GM21529 (cell line): ENCODE measurements around the gene WDR5.

ENCODE experiments used
- ATAC-seq: cut with Tn5 transposase; IDR thresholded peaks from one replicate; pipeline ENCODE4 v1.9.1; 2021; ENCODE audit not compliant: unreplicated experiment

The WDR5 gene

DNA sequence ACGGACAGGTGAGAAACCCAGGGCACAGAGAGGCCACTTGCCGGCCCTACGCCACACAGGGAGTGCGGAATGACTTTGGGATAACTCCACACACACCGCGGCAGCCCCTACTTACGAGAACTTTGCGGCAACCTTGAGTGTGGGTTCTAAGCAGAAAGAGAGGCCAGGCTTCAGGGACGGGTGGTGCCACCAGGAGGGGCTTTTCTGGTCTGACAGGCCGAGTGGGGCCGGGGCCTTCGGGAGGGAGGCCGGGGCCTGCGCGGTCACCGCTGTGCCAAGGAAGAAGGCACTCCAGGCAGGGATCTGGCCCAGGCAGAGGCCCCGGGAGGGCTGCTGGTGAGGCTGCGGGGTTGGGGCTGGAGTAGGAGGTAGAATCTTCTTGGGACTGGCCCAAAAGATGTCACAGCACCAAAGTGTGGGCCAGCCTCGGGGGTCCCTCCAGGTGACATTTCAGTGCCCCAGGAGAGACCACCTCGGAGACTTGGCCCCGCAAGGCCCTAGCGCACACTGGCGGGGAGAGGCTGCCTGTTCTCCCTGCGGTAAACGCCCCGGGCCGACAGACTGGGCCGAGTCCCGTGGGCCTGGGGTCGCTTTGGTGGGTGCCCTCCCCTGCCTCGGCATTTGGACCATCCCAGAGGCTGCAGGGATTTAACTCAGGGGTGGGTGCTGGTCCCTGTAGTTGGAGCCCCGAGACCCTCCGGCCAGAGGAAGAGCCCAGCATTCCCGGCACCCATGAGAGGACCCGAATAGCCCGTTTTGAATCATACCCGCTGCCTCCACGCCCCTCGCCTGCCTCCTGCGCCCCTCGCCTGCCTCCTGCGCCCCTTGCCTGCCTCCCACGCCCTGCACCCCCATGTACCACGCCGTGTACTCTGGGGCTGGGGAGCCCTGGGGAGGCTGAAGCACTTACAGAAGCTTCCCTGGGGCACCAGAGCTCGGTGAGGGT, 37.5 kb downstream of the WDR5 start:
- ATAC-seq: no peak

DNA sequence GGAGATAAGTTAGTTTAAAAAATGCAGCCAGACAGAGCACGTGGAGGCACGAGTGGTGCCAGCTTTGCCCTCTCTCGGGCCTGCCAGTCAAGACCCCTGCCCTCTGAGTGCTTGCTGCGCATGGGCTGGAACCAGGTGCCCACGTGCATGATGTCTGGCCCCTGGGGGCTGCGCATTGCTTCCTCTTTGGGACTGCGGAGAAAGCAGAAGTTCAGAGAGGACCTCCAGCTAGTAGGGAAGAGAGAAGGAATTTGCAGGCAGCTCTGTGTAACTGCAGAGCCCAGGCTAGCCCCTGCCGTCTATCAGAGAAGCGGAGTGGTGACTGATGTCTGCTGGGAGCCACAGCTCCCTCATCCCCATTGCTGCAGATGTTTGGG, 38.2 kb downstream of the WDR5 start:
- ATAC-seq: no peak

DNA sequence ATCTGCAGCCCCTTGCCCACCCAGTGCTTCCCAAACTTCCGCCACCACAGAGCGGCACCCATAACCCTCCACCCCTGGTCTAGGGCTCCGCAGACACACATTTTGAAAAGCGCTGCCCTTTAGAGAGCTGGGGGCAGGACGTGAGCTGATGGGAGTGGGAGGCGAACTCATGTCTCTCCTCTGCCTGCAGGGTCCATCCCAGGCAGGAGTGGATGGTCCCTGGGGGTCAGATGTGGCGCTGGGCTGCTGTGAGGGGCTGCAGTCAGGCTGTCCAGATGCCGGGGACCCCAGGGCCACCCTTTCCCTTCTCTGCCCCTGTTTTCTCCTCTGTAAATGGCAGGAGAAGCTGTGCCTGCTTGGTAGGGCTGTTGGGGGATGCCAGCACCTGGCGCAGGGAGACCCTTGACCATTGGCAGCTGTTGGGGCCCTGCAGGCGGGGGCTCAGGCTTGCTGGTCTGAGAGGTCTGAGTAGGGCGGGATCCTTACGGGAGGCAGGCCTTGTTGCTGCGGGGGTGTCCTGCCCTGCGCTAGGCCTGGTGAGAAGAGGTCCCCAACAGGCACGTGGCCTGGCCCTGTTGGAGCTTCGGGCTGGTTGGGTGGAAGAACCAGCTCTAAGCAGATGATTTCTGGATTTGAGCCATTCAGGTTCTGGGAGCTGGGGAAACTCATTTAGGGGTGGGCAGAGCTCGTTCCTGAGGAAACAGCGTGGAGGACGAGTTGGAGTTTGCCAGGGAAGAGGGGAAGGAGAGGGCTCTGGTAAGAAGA, 38.8 kb downstream of the WDR5 start:
- no peak for ATAC-seq

DNA sequence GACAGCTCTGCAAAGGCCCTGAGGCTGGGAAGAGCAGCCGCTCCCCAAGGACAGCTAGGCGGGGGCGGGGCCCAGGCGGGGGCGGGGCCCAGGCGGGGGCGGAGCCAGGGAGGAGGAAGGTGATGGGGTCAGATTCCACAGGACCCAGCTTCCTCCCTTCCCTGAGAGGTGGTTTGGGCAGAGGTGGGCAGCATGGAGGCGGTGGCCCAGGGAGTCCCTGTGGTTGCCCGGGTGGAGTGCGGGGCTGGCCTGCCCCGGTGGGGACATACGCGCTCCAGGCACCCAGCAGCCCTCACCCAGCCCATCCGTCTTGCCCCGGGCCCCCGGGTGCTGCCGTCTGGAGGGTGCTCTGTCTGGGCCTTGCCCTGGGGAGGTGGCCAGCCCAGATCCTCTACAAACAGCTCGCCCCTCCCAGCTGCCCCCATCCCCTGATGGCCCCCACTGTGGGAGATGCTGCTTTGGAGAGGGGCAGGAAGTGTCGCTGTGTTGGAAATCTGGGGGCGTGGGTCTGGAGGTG, 39.5 kb downstream of the WDR5 start:
- no peak for ATAC-seq

DNA sequence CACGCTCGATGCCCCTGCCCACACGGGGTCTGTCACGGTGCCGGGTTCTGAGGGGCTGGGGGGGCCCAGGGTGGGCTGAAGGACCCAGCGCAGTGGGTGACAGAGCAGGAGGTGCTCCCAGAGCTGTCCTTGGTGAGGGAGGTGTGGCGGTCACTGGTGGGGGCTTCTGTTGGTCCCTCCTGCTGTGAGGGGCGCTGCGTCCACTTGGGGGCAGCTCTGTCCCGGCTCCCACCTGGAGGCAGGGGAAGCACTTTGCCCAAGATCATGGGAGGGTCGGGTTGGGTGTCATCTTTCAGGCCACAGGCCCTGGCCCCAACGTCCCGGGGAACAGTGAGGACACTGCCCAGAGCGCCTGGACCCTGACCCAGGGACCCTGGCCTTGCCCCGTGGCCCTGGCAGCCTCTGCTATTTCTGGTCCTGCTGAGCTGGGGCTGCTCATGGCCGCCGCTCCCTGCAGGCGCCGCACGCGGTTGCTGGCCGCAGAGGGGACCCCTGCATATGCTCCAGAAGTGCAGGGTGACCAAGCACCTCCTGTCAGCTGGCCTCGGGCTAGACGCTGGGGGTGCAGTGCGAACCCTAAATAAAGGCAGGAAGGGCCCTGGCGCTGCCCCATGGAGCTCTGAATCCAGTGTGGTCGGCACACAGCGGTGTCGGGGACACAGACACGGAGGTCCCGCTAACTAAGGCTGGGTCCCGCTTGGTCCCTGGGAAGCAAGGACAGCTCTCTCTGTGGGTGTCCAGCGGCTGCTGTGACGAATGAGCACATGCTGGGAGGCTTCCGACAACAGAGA, 40.1 kb downstream of the WDR5 start:
- no peak for ATAC-seq

DNA sequence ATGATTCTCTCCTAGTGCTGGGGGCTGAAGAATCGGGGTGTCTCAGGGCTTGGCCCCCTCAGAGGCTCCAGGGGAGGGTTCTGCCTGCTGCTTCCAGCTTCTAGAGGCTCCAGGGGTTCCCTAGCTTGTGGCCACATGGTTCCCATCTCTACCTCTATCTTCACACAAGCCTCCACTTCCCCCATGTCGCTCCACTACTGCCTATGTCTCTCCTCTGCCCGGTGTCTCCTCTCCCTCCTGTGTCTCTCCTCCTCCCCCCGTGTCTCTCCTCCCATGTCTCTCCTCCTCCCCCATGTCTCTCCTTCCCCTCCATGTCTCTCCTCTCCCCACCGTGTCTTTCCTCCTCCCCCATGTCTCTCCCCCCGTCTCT, 40.7 kb downstream of the WDR5 start:
- no peak for ATAC-seq

DNA sequence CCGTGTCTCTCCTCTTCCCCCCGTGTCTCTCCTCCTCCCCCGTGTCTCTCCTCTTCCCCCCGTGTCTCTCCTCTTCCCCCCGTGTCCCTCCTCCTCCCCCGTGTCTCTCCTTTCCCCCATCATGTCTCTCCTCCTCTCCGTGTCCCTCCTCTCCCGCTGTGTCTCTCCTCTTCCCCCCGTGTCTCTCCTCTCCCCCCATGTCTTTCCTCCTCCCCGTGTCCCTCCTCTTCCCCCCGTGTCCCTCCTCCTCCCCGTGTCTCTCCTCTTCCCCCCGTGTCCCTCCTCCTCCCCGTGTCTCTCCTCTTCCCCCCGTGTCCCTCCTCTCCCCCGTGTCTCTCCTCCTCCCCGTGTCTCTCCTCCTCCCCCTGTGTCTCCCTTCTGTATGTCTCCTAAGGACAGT, 41.3 kb downstream of the WDR5 start:
- no peak for ATAC-seq

DNA sequence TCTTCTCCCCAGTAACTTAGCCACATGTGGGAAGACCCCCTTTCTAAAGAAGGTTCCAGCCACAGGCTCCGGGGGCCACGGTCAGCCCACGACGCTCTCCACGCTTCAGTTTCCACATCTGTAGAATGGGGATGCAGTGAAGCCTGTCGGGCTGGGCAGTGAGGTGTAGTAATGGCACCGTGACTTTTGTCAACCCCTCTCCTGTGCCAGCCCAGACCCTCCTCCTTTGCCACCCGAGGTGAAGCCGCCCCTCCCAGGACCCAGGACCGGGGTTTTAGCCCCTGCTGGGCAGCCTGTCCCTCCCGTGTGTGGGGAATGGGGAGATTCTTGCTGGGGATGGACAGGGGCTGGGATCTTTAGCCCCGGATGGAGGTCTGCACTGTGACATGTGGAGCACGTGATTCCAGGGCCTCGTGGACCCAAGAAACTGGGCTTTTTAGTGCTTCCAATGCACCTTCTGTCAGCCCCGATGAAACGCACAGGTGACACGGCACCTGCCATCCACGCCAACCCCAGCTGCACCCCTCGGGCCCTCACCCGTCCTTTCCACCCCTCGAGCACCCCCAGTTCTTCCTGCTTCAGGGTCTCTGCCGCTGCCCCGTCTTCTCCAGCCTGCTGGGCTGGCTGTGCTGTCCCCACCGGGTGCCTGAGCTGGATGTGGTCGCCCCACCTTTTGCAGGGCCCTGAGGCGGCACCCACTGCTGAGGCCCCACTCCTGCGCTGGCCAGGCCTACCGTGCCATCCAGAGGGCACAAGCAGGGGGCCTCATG, 41.9 kb downstream of the WDR5 start:
- no peak for ATAC-seq

DNA sequence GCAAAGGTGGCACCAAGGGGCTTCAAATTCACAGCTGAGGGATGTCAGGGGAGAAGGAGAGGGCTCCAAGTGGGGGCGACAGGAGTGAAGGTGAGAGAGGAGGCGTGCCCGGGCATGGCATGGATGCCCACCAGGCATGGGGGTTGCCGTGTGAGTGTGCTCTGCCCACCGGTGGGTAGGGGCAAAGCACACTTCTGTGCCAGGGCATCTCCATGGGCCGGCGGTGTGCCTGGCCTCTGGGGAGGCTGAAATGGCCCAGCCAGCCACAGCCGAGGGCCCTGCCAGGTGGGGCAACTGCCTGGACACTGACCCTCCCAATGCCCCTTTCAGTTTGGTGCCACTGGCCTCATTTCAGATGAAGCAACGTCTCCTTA, 42.5 kb downstream of the WDR5 start:
- no peak for ATAC-seq

DNA sequence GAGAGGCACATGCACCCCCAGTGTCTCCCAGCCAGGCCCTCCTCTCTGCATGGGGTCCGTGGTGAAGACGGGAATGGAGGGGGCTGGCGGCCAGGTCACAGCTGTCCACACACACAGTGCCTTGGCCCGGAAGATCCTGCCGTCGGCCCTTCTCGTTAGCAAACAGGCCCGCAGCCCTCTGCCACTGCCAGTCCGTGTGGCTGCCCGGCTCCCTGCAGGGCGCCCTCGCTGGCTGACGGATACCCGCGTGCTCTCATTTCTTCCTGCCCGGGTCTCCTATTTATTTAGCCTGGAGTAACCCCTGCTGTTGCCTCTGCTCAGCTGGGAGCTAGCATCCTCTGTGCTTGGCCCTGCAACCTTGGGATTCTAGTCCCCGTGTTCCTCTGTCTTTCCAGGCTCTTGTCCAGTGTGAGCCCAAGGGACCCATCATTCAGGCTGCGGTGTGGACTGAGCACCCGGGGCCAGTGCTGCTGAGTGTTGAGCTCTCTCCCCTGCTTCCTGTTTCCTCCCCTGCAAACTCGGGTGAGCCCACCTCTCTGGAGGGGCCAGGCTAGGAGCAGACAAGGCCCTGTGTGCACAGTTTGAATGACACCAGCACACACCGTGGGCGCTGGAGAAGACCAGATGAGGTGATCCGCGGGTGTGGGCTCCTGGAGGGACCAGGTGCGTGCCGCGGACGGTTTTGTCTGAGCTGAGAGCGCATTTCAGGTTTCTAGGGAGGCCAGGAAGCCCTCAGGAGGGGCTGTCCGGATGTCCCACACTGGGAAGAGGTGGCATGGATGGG, 43.1 kb downstream of the WDR5 start:
- ATAC-seq: no peak

DNA sequence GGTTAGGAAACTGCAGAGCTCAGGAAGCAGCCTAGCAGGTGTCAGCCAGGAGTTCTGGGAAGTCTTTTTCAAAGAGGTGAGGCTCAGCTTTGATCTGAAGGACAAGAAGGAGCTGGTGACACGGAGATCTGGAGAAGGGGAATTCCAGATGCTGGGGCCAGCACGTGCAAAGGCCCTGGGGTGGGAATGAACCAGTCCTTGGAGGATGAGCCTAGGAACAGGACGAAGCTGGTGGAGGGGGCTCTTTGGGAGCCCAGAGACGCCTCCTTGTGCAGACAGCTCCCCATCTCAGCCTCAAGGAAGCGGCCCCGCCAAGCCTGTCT, 43.7 kb downstream of the WDR5 start:
- ATAC-seq: no peak

DNA sequence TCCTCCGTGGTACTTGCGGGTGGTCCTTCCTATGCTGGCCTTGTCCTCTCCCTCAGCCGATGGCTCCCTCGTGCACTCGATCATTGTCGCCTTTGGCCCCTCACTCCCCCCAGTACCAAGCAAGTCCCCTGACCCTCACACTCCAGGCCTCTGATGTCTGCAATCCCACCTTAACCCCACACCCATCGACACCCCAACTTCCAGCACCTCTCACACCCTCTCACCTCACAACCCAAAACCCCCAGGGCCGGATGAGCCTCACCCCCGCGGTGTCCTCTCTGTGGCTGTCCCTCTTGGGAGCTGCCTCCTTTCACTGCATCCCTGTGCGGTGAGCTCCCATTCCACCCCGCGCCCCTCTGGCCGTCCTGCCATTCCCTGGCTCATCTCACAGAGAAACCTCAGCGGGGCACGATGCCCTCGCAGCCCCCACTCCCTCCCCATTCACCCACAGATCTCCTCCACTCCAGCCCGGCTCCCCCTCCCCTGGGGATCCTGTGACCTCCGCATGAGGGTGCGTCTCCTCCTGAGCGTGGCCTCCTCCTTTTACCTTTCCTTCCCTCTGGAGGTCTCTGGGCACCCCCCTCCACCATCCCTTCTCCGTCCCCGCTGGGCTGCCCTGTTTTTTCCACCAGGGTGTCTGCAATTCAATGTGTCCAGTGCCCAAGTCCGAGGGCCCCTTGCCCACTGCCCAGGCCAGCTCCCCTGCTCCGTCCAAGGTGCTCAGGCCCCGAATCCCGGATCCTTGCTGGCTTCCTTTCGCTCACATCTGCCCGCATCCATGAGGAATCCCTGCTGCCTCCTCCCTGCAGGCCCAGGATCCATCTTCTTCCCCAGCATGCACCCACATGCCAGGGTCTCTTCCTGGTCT, 44.3 kb downstream of the WDR5 start:
- no peak for ATAC-seq

DNA sequence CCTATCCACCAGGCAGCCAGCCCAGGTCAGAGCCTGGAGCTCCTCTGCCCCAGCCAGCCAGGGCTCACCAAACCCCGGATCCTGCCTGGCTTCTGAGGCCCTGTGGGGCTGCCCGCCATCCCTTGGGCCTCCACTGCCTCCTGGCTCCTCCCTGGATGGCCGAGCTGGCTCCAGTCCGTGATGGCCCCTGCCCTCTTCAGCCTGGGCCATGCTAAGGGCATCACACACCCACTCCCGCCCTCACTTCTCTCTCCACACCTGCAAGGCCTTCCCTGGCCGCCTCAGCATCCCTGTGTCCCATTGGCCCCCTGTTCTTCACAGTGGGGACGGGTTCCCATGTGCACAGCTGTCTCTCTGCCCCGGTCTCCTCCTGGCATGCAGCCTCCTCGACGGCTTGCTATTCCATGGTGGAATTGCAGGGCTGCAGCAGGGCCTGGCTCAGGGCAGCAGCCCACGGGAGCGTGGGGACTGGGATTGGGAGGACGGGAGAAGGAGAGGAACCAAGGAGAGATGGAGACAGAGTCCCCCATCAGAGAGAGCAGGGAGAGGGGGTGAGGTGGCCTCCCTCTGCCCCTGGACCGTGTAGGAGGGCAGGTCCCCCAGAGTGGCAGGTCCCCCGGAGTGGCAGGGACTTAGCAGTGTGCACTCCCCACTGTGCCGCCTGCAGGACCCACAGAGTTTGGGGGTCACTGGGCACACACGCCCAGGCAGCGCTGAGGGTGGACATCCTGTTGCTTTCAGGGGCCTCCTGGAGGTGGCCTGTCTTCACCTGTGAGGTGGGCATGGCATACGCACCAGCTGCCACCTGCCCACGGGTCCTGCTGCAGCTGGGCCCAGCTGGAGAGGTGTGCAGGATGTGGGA, 45.1 kb downstream of the WDR5 start:
- no peak for ATAC-seq

DNA sequence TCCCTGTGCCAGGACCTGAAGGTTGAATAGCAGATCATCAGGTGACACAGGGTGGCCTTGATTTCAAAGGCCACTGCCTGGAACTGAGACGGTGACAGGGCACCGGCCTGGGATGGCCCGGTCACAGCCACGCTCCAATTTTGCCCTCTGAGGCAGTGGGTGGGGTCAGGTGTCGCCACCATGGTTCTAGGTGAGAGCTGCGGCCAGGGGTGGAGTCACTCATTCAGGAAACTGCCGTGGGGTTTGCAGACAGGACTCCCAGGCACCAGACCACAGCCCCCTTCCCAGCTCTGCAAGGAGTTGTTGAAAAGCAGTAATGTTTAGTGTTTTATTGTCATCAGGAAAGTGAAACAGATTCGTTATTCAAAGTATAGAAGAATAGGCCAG, 45.8 kb downstream of the WDR5 start:
- ATAC-seq: no peak

DNA sequence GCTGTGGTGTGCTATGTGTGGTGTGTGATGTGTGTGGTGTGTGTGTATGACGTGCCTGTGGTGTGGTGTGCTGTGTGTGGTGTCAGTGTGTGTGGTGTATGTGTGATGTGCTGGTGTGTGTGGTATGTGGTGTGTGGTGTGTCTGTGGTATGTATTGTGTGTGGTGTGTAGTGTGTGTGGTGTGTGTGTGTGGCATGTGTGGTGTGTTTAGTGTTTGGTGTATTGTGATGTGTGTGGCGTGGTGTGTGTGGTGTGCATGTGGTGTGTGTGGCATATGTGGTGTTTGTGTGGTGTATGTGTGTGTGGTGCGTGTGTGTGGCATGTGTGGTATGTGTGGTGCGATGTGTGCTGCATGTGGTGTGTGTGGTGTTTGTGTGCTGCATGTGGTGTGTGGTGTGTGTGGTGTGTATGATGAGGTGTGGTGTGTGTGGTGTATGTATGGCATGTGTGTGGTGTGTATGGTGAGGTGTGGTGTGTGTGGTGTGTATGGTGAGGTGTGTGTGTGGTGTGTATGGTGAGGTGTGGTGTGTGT, 46.7 kb downstream of the WDR5 start:
- no peak for ATAC-seq

DNA sequence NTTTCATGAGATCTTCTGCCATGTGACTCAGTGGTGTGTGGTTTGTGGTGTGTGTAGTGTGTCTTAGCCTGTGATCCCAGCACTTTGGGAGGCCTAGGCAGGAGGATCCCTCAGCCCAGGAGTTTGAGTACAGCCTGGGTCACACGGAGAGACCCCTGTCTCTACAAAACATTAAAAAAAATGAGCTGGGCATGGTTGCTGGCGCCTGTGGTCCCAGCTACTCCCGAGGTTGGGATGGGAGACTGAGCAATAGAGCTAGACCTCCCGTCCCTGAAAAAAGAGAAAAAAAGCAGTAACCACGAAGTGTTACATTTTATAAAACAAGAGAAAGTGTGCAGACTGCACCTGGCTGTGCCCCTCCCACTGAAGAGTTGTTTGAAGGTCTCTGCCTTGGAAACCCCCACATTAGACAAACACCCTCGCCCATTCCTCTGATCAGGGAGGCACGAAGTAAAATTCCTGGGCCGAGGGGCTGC, 49.7 kb downstream of the WDR5 start:
- ATAC-seq: no peak

DNA sequence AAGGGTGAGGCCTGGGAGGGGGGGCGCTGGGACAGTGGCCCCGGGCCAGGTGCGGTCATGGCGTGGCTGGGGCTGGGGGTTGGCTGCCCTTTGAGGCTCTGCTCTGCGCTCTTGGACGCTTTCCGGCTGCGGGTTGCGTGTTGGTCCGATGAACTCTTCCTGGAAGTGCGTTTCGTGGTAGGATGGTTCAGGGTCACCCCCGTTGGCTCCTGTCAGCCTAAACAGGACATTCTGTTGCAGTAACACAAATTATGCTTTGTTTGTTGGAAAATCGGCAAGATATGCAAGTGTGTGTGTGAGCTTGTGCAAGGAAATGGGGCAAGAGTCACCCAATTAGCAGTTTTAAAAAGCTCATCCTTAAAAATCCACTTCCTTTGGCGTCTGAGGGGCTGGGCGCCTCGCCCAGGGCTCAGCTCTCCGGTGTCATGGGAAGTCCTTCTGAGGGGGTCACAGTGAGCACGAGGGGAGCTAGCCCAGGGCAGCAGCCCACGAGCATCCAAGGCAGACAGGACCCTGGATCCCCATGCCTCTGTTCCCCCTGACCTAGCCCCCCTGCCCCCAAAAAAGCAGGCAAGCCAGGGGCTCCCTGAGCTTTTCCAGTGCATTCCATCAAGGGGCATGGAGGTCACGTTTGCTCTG, 50.7 kb downstream of the WDR5 start:
- ATAC-seq: no peak
